Spleen (tissue), 11 donors: Measurements from ENCODE around the gene SMAD7. TPM values are rescaled to one million over a fixed set of nuclear protein-coding genes. Genes with fewer than 3 reads are reported as not detected.

Source experiments
- DNase-seq: peaks from one replicate; pipeline ENCODE4 v3.0.0-alpha.2; 2020
- H3K27ac ChIP-seq, 8 donors: fragments of 200-600 bp; sonication (generic) in 7 of 8; 1 replicate in 4 of 8; 2 replicates in 4 of 8; pipeline versions ENCODE4 v1.5.0 to v1.8.0; 2016 to 2021; ENCODE audit warnings: inconsistent platforms in 4 of 8, mild to moderate bottlenecking in 4 of 8, moderate library complexity in 1 of 8
- H3K27me3 ChIP-seq, 7 donors: fragments of 200-600 bp; sonication (generic) in 6 of 7; replicated peaks in 1 of 7; 1 replicate in 4 of 7; 2 replicates in 3 of 7; pipeline versions ENCODE4 v1.5.0 to v1.8.0; 2016 to 2021; ENCODE audit warnings: inconsistent platforms in 3 of 7, mild to moderate bottlenecking in 1 of 7
- H3K36me3 ChIP-seq, 6 donors: fragments of 200-600 bp; sonication (generic) in 5 of 6; 1 replicate in 4 of 6; 2 replicates in 2 of 6; pipeline versions ENCODE4 v1.5.0 to v1.8.0; 2016 to 2021; ENCODE audit warnings: inconsistent platforms in 2 of 6
- H3K4me1 ChIP-seq, 6 donors: fragments of 200-600 bp; sonication (generic) in 5 of 6; 1 replicate in 3 of 6; 2 replicates in 3 of 6; pipeline versions ENCODE4 v1.5.0 to v1.8.0; 2016 to 2021; ENCODE audit warnings: inconsistent platforms in 3 of 6
- H3K4me3 ChIP-seq, 8 donors: fragments of 200-600 bp; sonication (generic) in 7 of 8; 1 replicate in 4 of 8; 2 replicates in 4 of 8; pipeline versions ENCODE4 v1.5.0 to v1.8.0; 2016 to 2021; ENCODE audit warnings: inconsistent platforms in 4 of 8, mild to moderate bottlenecking in 4 of 8, moderate library complexity in 2 of 8
- H3K9me3 ChIP-seq, 8 donors: fragments of 200-600 bp; sonication (generic) in 7 of 8; 1 replicate in 4 of 8; 2 replicates in 4 of 8; pipeline versions ENCODE4 v1.5.0 to v1.8.0; 2016 to 2021; ENCODE audit warnings: inconsistent platforms in 4 of 8
- POLR2A ChIP-seq, 3 donors: fragments of 450-650 bp; IDR thresholded peaks; one replicate each; pipeline ENCODE4 v1.5.1; 2017; ENCODE audit warnings: antibody characterized with exemption in 3 of 3, mild to moderate bottlenecking in 1 of 3
- POLR2AphosphoS5 ChIP-seq, 3 donors: sonication (generic); formaldehyde crosslinking; IDR thresholded peaks; one replicate each; pipeline ENCODE4 v1.5.1; 2017; ENCODE audit warnings: antibody characterized with exemption in 3 of 3
- WGBS, 5 donors: extraction: QIAGEN DNeasy Blood & Tissue Kit in 3 of 5; methylation state at CpG; one replicate each; pipeline versions ENCODE4 v1.1.5 to v1.1.7; 2013 to 2018; 5-methylcytosine and 5-hydroxymethylcytosine counted together
- intact Hi-C: fragments of 100-400 bp; cut with DNase I; formaldehyde crosslinking; loops from one replicate; pipeline ENCODE4 v1.15.0; 2023; ENCODE audit warnings: low total_unique reads
- polyA plus RNA-seq, 3 donors: library from polyadenylated mRNA; stranded (reverse); fragments of 200-250 nt; gene quantifications; one replicate each; pipeline ENCODE4 v1.2.1, GENCODE V29; 2013
- total RNA-seq, 7 donors: library from RNA; depleted of rRNA in 3 of 7; stranded (reverse); fragments of >200 nt in 3 of 7; fragmentation: NEBNext Ultra II Directional in 4 of 7; extraction: Animal tissue kit (Norgen Biotek cat#: 25700) in 4 of 7; gene quantifications; one replicate each; pipeline versions ENCODE4 v1.1.0 to v1.2.1, GENCODE V29; 2016 to 2021
- TF ChIP-seq, protein P1 (sequence below), 11 experiments: fragments of 200-600 bp in 7 of 11; fragments of 450-650 bp in 4 of 11; sonication (generic) in 4 of 11; IDR thresholded peaks in 8 of 11; conservative IDR thresholded peaks in 3 of 11; 1 replicate in 7 of 11; 2 replicates in 4 of 11; pipeline versions ENCODE4 v1.4.0 to v1.8.0; 2016 to 2021; ENCODE audit warnings: antibody characterized with exemption in 11 of 11, inconsistent platforms in 4 of 11, mild to moderate bottlenecking in 1 of 11
- donor health status: healthy with polysubstance abuse.
- donor health status: DM: no; HTN: no; CAD: no; lungs with moderate emphysema.
- donor health status: DM: no; HTN: no; CAD: no.
- donor health status: Bipolar disorder and iron deficiency.
- donor health status: healthy.
- donor health status: DM: no; HTN: no; CAD: no.
- donor health status: DM: yes; HTN: yes; CAD: no.

Gene SMAD7
- total and polyA plus RNA-seq, 10 donors, result 2.5 to 21.2 (median 15.2) TPM

DNA sequence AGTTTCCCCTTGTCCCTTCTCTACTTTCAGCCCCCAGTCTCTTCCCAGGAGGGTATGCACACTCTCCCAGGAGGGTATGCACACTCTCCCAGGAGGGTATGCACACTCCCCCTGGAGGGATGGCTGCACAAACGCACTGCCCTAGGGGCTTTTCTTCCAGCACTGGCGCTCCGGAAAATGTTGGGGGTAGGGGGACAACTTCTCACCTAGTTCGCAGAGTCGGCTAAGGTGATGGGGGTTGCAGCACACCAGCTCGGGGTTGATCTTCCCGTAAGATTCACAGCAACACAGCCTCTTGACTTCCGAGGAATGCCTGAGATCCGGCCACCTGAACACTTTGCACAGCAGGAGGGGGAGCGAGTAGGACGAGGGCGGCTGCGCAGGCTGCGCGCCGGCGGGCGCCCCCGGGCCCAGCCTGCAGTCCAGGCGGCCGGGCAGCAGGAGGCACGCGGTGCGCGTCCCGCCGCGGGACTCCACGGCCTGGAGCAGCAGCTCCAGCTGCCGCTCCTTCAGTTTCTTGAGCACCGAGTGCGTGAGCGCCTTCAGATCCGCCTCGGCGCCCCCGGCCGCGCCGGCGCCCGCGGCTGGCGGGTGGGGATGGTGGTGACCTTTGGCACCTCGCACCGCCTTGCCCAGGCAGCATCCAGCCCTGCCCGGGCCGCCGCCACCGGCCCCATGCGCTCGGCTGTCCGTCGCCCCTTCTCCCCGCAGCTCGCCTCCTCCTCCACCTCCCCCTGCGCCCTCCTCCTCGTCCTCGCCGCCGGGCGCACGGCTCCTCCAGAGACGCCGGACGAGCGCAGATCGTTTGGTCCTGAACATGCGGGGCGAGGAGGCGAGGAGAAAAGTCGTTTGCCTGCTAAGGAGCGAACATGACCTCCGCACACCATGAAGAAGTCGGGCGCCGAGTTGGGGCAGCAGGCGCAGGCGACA is 894 bp downstream of the SMAD7 start:
- 0 to 2% (median 1%) methylated on average over 13 to 79 of the region's 79 CpGs for WGBS, 5 donors
- Histone ChIP-seq H3K36me3 (peaks cover 0 to 15% (median 0%) of the 10 kb centered on the region in 6 donors), H3K27ac (peak overlapping the region; percentile 27 to 97 (median 94)), H3K4me1 (peaks cover 31 to 85% (median 63%) of the 10 kb centered on the region in 6 donors), H3K4me3 (peak overlapping the region; percentile 60 to 90 (median 77)), H3K9me3 (no peaks in the 10 kb centered on the region), H3K27me3 (peaks cover 0 to 12% (median 0%) of the 10 kb centered on the region in 7 donors)
- peak; percentile 87 for DNase-seq
- intact Hi-C loops, result no loop called here
- TF ChIP-seq POLR2A (IDR thresholded peaks at IDR 0.05) (no peak), POLR2AphosphoS5 (IDR thresholded peaks at IDR 0.05) (peak in 2 of 3 donors; percentile 26 to 57)
- TF ChIP-seq, protein P1, sequence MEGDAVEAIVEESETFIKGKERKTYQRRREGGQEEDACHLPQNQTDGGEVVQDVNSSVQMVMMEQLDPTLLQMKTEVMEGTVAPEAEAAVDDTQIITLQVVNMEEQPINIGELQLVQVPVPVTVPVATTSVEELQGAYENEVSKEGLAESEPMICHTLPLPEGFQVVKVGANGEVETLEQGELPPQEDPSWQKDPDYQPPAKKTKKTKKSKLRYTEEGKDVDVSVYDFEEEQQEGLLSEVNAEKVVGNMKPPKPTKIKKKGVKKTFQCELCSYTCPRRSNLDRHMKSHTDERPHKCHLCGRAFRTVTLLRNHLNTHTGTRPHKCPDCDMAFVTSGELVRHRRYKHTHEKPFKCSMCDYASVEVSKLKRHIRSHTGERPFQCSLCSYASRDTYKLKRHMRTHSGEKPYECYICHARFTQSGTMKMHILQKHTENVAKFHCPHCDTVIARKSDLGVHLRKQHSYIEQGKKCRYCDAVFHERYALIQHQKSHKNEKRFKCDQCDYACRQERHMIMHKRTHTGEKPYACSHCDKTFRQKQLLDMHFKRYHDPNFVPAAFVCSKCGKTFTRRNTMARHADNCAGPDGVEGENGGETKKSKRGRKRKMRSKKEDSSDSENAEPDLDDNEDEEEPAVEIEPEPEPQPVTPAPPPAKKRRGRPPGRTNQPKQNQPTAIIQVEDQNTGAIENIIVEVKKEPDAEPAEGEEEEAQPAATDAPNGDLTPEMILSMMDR (IDR thresholded peaks at IDR 0.05 in 8 of 11, conservative IDR thresholded peaks at IDR 0.05 in 3 of 11), result peak in 3 of 11 experiments; percentile 19 to 28 (median 24)

DNA sequence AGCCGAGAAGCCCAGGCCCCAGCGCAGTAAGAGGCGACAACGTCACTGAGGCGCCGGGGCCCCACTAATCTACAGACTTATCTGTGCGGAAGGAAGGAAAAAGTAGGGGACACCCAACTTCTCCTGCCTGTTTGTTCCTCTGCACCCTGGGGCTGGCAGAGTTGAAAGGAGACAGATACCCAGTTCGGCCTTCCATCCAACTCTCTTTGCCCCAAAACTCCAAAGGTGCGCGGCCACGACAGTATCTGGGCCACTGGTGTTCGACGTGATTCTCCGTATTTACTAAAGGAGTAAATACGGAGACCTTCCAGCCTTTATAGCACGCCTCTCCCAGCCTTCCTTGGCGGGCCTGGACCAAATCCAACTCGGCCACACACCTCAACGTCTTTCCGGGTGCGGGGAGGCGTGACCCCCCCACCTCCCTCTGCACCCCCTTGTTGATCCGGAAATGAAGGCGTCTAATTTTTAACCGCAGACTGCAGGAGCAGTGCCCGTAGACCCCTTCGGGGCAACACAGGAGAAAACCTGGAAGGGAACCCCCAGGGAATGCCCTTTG is 1.6 kb downstream of the SMAD7 start:
- TF ChIP-seq, protein P1 (IDR thresholded peaks at IDR 0.05 in 8 of 11, conservative IDR thresholded peaks at IDR 0.05 in 3 of 11), result no peak
- TF ChIP-seq POLR2A (IDR thresholded peaks at IDR 0.05) (no peak), POLR2AphosphoS5 (IDR thresholded peaks at IDR 0.05) (peak in 2 of 3 donors; percentile 22 to 24)
- Histone ChIP-seq H3K27ac (peak overlapping the region; percentile 1 to 97 (median 94)), H3K36me3 (peaks cover 0 to 22% (median 0%) of the 10 kb centered on the region in 6 donors), H3K4me1 (peaks cover 36 to 91% (median 70%) of the 10 kb centered on the region in 6 donors), H3K9me3 (no peaks in the 10 kb centered on the region), H3K4me3 (peak overlapping the region; percentile 60 to 90 (median 77)), H3K27me3 (peaks cover 0 to 12% (median 0%) of the 10 kb centered on the region in 7 donors)
- DNase-seq, result peak; percentile 80
- WGBS, 5 donors, result 0% methylated on average over 24 to 27 of the region's 27 CpGs
- intact Hi-C loops, result no loop called here

DNA sequence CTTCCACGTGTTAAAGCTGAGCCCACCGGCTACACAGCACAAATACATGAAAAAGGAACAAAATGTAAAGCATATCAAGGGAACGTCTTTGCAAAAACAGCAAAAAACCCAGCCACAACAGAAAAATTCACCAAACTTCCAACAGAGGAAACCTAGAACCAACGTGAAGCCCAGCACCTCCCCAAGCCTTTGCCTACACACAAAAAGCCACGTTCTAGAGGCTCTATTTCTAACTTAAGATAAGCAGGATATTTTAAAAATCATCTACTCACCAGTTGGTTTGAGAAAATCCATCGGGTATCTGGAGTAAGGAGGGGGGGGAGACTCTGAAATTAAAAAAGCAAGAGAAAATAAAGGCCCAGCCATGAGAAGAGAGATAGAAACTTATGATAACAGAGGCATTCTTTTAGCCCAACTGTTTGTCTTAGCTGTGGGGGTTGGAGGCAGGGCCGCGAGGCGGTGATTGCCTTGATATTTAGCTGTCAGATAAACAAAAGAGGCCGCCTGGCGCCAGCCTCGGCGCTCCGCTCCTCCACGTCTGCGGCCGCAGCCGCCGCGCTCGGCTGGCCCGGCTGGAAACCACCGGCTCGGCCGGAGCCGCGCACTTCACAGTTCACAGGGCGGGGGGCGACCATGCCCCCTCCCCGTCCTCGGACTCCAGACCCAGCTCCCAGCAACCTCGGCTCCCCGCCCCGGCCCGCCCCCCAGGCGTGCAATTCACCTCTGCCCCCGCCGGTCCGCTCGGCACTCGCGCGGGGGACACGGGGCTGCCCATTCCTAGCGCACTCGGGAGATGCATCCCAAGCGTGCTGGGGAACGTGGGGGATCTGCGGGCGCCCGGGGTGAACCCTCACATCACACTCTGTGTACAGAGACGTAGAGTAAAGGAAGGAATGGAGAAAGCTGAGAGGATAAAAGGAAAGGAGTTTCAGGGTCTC is 2.4 kb downstream of the SMAD7 start:
- intact Hi-C loops, result no loop called here
- peak; percentile 90 for DNase-seq
- Histone ChIP-seq H3K9me3 (no peaks in the 10 kb centered on the region), H3K27me3 (peaks cover 0 to 12% (median 0%) of the 10 kb centered on the region in 7 donors), H3K36me3 (peaks cover 0 to 28% (median 0%) of the 10 kb centered on the region in 6 donors), H3K27ac (peak overlapping the region; percentile 1 to 97 (median 94)), H3K4me1 (peaks cover 44 to 94% (median 76%) of the 10 kb centered on the region in 6 donors), H3K4me3 (peak overlapping the region; percentile 60 to 90 (median 77))
- 4 to 5% (median 4%) methylated on average over 36 to 52 of the region's 52 CpGs for WGBS, 5 donors
- peak in 2 of 3 donors; percentile 58 to 60 for TF ChIP-seq POLR2AphosphoS5 (IDR thresholded peaks at IDR 0.05)
- TF ChIP-seq, protein P1 (IDR thresholded peaks at IDR 0.05 in 8 of 11, conservative IDR thresholded peaks at IDR 0.05 in 3 of 11), result peak in 2 of 11 experiments; percentile 0 to 25
- no peak for TF ChIP-seq POLR2A (IDR thresholded peaks at IDR 0.05)
